ENCODE data around the gene OMP.

DNA sequence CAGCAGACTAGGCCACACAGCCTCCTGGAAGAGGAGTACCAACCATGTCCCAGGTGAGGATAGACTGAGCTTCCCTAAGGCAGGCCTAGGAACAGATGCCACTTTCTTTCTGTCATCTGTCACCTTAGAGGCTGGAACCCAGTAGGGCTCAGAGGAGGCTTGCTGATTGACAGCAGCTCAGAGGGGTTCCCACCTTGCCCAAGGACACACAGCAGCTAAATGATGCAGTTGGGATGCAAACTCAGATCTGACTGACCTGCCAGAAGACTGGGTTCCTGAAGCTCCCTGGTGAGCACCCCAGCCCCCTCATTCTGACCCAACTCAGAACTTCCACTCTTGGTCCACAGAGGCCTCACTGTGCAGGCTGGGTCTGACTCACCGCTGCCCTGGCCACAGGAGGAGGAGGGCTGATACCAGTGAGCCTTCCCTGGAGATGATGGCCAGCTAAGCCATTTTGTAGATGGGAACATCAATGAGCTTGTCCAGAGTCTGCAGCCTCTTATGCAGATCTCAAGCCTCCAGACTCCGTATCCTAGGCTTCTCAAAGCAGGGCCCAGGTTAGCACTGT lies 21.9 kb upstream of the OMP start:
- no peak for TF ChIP-seq CTCF (conservative IDR thresholded peaks at IDR 0.05)
- TF ChIP-seq EZH2 (IDR thresholded peaks at IDR 0.05; ENCODE audit: low read depth) = no peak

Measured in PC-9 (cell line).